Spleen (tissue), 7 donors: Measurements from ENCODE around the gene ZNF362.

ENCODE experiments used
- POLR2A ChIP-seq, 3 donors: fragments of 450-650 bp; IDR thresholded peaks; one replicate each; pipeline ENCODE4 v1.5.1; 2017; ENCODE audit warnings: antibody characterized with exemption in 3 of 3, mild to moderate bottlenecking in 1 of 3
- TF ChIP-seq, protein P1 (sequence below), 11 experiments: fragments of 200-600 bp in 7 of 11; fragments of 450-650 bp in 4 of 11; sonication (generic) in 4 of 11; IDR thresholded peaks in 8 of 11; conservative IDR thresholded peaks in 3 of 11; 1 replicate in 7 of 11; 2 replicates in 4 of 11; pipeline versions ENCODE4 v1.4.0 to v1.8.0; 2016 to 2021; ENCODE audit warnings: antibody characterized with exemption in 11 of 11, inconsistent platforms in 4 of 11, mild to moderate bottlenecking in 1 of 11
- donor health status: DM: no; HTN: no; CAD: no; lungs with moderate emphysema.
- donor health status: DM: no; HTN: no; CAD: no.
- donor health status: DM: no; HTN: no; CAD: no.

DNA sequence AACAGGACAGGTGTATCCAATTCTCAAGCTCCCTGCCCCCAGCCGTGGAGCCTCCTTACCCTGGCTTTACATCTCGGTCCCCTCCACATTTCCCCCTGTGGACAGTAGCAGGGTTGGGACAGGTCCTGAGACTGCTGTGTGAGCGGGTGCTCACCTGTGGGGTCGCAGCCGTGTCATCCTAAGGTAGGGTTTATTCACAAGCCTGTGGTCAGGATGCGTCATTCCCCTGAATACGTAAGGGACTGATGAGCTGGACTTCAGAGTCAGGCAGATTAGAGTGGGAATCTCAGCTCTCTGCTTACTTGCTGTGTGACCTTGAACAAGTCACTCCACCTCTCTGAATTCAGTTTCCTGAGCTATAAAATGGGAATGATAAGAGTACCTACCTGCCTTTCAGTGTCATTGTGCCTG, 17.7 kb downstream of the ZNF362 start:
- TF ChIP-seq, protein P1, sequence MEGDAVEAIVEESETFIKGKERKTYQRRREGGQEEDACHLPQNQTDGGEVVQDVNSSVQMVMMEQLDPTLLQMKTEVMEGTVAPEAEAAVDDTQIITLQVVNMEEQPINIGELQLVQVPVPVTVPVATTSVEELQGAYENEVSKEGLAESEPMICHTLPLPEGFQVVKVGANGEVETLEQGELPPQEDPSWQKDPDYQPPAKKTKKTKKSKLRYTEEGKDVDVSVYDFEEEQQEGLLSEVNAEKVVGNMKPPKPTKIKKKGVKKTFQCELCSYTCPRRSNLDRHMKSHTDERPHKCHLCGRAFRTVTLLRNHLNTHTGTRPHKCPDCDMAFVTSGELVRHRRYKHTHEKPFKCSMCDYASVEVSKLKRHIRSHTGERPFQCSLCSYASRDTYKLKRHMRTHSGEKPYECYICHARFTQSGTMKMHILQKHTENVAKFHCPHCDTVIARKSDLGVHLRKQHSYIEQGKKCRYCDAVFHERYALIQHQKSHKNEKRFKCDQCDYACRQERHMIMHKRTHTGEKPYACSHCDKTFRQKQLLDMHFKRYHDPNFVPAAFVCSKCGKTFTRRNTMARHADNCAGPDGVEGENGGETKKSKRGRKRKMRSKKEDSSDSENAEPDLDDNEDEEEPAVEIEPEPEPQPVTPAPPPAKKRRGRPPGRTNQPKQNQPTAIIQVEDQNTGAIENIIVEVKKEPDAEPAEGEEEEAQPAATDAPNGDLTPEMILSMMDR (IDR thresholded peaks at IDR 0.05 in 8 of 11, conservative IDR thresholded peaks at IDR 0.05 in 3 of 11): no peak
- no peak for TF ChIP-seq POLR2A (IDR thresholded peaks at IDR 0.05)
